ENCODE results near the gene SPDYE2. TPM values are rescaled to one million over a fixed set of nuclear protein-coding genes. Genes with fewer than 3 reads are reported as not detected.
"Not testable (repeated sequence)": the region's sequence is repeated elsewhere in the genome, so short reads cannot be mapped to it uniquely, and the experiment has no call there.

Gene SPDYE2
- total RNA-seq, 1 donor from 2014 or later: not detected

GRCh38 chr7:102546353-102546752 lies 4.7 kb upstream of the SPDYE2 start:
- H3K4me1 Mint-ChIP-seq (ENCODE audit: low read depth); DNase-seq (ENCODE audit: low spot score); H3K36me3 Mint-ChIP-seq (ENCODE audit: low read depth); H3K27me3 Mint-ChIP-seq (ENCODE audit: low read depth); H3K9me3 Mint-ChIP-seq; H3K27ac Mint-ChIP-seq; H3K4me3 Mint-ChIP-seq (ENCODE audit: low read depth); intact Hi-C loops (cut with micrococcal nuclease): not testable (repeated sequence)

DNA sequence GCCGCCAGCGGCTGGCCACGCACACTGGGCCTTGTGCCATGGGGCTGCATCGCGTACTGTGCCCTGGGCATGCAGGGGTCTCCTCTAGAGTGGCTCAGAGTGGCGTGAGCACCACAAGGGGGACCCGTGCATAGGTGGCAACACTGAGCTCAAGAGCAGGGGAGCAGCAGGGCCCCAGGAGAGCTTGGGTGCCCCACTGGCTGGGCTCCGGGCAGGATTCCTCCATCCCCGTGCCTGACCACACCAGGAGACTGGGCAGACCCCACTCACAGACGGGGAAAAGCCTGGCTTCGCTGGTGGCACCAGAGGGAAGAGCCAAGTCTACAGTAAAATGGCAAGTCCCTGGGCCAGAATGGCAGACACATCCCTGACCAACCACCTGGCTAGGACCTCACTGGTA lies 17.6 kb downstream of the SPDYE2 start:
- not testable (repeated sequence) for H3K27me3 Mint-ChIP-seq (ENCODE audit: low read depth); H3K4me1 Mint-ChIP-seq (ENCODE audit: low read depth); H3K36me3 Mint-ChIP-seq (ENCODE audit: low read depth)

DNA sequence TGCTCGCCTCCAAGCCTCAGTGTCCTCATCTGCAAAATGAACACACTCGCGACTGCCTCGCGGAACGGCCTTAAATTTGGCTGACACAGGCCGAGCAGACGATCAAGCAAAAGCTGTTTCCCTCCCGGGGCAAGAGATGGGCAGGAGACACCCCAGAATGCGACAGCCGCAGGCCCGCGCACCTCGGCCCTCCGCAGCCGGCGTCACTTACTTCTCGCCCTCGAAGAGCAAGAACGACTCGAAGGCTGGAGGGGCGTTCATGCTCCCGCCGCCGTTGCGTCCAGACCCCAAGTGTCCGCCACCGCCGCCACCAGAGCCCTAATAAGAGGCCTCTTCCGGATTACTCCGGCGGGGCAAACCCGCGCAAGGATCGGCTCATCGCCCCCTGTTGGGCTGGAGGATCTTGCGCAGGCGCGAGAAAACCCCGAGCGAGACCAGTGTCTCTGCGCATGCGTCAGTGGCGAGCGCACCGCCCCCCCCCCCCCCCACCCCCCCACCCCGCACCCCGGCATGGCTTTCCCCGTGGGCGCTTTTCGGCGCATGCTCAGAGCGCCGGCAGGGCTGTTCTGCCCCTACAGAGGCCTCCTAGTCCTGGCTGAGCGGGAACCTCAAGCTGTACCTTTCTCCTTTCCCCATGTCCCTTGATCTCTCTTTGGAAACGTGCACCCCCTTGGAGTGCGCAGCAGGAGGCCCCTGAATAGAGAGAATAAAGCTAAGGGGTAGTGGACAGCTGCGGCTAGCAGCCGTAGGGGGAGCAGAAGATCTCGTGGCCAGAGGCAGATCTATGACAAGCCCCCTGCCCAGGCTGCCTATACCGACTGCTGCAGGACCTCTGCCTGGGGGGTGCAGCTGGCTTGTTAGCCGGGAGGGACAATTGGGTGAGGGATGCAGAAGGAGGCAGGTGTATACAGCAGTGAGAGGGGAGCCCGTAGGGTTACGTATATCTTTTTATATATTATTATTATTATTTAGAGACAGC lies 21.5 kb downstream of the SPDYE2 start, which contains the start of gene POLR2J3:
Gene POLR2J3 (minus strand): TSS at position 323 of the 979 bp plus-strand sequence. CDS start 62 bp downstream, at position 261.
- peak; percentile 100 for DNase-seq (ENCODE audit: low spot score)
- Mint-ChIP-seq H3K4me3 (ENCODE audit: low read depth) (peak within 1 kb of the TSS; percentile 90), H3K27ac (peak within 1 kb of the TSS; percentile 88)
- intact Hi-C loops (cut with micrococcal nuclease); H3K4me1 Mint-ChIP-seq (ENCODE audit: low read depth); H3K9me3 Mint-ChIP-seq; H3K36me3 Mint-ChIP-seq (ENCODE audit: low read depth); H3K27me3 Mint-ChIP-seq (ENCODE audit: low read depth): not testable (repeated sequence)

More for the DNA sequence above, 17.6 kb downstream of the SPDYE2 start:
- intact Hi-C loops (cut with micrococcal nuclease); H3K27ac Mint-ChIP-seq; H3K9me3 Mint-ChIP-seq; DNase-seq (ENCODE audit: low spot score); H3K4me3 Mint-ChIP-seq (ENCODE audit: low read depth): not testable (repeated sequence)

DNA sequence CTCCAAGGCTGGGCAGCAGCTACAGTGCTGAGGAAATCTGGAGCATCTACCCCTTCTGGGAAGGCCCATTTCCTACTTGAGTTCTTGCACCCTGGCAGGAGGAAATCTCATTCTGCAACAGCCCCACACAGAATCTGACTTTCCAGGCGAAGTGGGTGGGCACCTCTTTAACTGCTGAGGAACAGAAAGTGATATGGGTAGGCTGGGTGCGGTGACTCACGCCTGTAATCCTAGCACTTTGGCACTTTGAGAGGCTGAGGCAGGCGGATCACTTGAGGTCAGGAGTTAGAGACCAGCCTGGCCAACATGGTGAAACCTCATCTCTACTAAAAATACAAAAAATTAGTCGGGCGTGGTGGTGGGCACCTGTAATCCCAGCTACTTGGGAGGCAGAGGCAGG lies 23.6 kb downstream of the SPDYE2 start:
- H3K27ac Mint-ChIP-seq; H3K27me3 Mint-ChIP-seq (ENCODE audit: low read depth); H3K36me3 Mint-ChIP-seq (ENCODE audit: low read depth); H3K4me1 Mint-ChIP-seq (ENCODE audit: low read depth); intact Hi-C loops (cut with micrococcal nuclease); H3K4me3 Mint-ChIP-seq (ENCODE audit: low read depth); H3K9me3 Mint-ChIP-seq; DNase-seq (ENCODE audit: low spot score): not testable (repeated sequence)

GRCh38 chr7:102576363-102576762 lies 25.3 kb downstream of the SPDYE2 start:
- intact Hi-C loops (cut with micrococcal nuclease); DNase-seq (ENCODE audit: low spot score); H3K4me1 Mint-ChIP-seq (ENCODE audit: low read depth): not testable (repeated sequence)

DNA sequence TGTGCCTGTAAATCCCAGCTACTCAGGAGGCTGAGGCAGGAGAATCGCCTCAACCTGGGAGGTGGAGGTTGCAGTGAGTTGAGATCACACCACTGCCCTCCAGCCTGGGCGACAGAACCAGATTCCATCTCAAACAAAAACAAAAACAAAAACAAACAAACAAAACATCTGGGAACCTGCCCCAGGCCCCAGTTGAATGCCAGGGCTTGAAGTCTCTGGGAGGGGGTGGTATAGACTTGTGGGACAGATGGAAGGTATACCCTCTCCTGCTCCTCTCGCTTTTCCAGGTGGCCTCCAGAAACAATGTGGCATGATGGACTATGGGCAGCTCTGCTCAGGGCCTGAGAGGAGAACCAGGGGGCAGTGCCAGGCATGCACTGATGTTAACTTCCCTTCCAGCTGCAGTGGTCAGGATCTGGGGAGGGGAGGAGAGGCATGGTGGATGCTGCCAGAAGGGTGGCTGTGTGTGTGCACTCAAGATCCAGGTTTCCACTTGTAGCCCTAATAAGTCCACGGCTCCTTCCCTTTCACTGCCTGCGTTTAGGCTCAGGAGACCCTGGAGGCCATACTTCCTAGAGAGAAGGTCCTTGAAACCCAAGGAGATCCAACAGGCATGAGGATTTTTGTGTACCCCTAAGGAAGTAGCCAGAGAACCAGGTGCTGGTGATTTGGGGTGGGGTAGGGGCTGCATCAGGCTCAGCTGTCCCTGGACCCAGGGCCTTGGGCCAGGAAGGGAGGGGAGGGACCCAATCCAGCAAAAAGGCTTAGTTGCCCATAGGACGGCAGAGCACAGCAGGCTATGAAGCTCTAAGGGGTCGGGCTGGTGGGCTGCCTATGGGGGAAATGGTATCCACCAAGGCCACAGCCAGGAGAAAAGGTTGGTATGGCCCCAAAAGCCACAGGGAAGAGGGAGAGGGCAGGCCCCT lies 26.6 kb downstream of the SPDYE2 start:
- DNase-seq (ENCODE audit: low spot score); H3K4me3 Mint-ChIP-seq (ENCODE audit: low read depth); H3K9me3 Mint-ChIP-seq; H3K27me3 Mint-ChIP-seq (ENCODE audit: low read depth); H3K27ac Mint-ChIP-seq; intact Hi-C loops (cut with micrococcal nuclease); H3K36me3 Mint-ChIP-seq (ENCODE audit: low read depth); H3K4me1 Mint-ChIP-seq (ENCODE audit: low read depth): not testable (repeated sequence)

More at GRCh38 chr7:102576363-102576762, 25.3 kb downstream of the SPDYE2 start:
- H3K27me3 Mint-ChIP-seq (ENCODE audit: low read depth); H3K9me3 Mint-ChIP-seq; H3K27ac Mint-ChIP-seq; H3K36me3 Mint-ChIP-seq (ENCODE audit: low read depth); H3K4me3 Mint-ChIP-seq (ENCODE audit: low read depth): not testable (repeated sequence)

DNA sequence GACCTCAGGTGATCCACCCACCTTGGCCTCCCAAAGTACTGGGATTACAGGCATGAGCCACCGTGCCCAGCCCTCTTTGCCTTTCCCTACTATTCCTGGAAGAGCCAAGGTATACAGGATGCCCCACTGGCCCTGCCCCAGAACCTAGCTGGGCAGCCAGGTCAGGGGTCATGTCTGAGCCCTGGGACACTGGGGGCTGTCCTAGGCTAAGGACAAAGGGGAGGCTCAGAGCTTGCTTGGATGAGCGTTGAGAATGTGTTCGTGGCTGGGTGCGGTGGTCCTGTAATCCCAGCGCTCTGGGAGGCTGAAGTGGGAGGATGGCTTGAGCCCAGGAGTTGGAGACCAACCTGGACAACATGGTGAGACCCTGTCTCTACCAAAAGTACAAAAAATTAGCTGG lies 27.5 kb downstream of the SPDYE2 start:
- intact Hi-C loops (cut with micrococcal nuclease); H3K36me3 Mint-ChIP-seq (ENCODE audit: low read depth); H3K27ac Mint-ChIP-seq; H3K4me3 Mint-ChIP-seq (ENCODE audit: low read depth); H3K4me1 Mint-ChIP-seq (ENCODE audit: low read depth); H3K27me3 Mint-ChIP-seq (ENCODE audit: low read depth); DNase-seq (ENCODE audit: low spot score); H3K9me3 Mint-ChIP-seq: not testable (repeated sequence)

- H3K4me1 Mint-ChIP-seq (ENCODE audit: low read depth); H3K36me3 Mint-ChIP-seq (ENCODE audit: low read depth); intact Hi-C loops (cut with micrococcal nuclease); DNase-seq (ENCODE audit: low spot score); H3K27me3 Mint-ChIP-seq (ENCODE audit: low read depth); H3K4me3 Mint-ChIP-seq (ENCODE audit: low read depth); H3K9me3 Mint-ChIP-seq; H3K27ac Mint-ChIP-seq: not testable (repeated sequence)
Measured at GRCh38 chr7:102581722-102582121, 30.7 kb downstream of the SPDYE2 start.

DNA sequence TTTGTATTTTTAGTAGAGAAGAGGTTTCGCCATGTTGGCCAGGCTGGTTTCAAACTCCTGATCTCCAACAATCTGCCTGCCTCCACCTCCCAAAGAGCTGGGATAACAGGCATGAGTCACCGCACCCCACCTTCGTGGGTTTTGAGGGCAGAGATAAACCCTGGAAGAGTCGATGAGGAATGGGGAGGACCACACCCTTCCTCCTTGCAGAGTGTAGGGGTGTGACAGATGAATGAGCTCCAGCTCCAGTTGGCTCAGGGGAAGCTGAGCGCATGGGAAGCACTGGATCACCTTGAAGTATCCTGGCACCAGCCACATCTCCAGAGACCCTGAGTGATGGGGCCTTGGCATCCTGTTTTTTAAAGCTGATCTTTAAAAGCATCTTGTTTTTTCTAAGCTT lies 32.5 kb downstream of the SPDYE2 start:
- intact Hi-C loops (cut with micrococcal nuclease); H3K36me3 Mint-ChIP-seq (ENCODE audit: low read depth); H3K9me3 Mint-ChIP-seq; H3K27ac Mint-ChIP-seq; DNase-seq (ENCODE audit: low spot score); H3K27me3 Mint-ChIP-seq (ENCODE audit: low read depth); H3K4me3 Mint-ChIP-seq (ENCODE audit: low read depth); H3K4me1 Mint-ChIP-seq (ENCODE audit: low read depth): not testable (repeated sequence)

GRCh38 chr7:102589857-102590256 lies 38.8 kb downstream of the SPDYE2 start:
- H3K4me3 Mint-ChIP-seq (ENCODE audit: low read depth); H3K9me3 Mint-ChIP-seq; H3K27me3 Mint-ChIP-seq (ENCODE audit: low read depth); H3K36me3 Mint-ChIP-seq (ENCODE audit: low read depth); intact Hi-C loops (cut with micrococcal nuclease); H3K27ac Mint-ChIP-seq; H3K4me1 Mint-ChIP-seq (ENCODE audit: low read depth); DNase-seq (ENCODE audit: low spot score): not testable (repeated sequence)

DNA sequence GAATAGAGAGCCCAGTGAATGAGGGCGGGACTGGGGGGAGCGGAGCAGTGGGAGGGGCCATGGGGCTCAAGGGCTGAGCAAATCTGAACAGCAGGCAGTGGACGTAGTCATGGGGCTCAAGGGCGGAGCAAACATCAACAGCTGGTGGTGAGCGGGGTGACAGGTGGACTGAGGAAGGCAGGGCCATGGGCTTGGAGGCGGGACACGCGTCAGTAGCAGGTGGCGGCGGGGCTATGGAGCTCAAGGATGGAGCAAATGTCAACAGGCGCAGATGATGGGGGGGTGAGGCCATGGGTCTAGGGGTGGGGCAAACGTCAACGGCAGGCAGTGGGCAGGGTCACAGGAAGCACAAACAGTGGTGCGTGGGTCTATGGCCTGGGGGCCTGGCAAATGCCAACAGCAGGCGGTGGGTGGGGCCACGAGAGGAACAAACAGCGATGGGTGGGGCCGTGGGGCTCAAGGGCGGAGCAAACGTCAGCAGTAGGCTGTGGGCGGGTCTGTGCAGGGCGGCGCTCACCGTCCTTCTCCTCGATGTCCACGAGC lies 41.5 kb downstream of the SPDYE2 start:
- H3K4me1 Mint-ChIP-seq (ENCODE audit: low read depth); H3K27me3 Mint-ChIP-seq (ENCODE audit: low read depth); DNase-seq (ENCODE audit: low spot score); H3K4me3 Mint-ChIP-seq (ENCODE audit: low read depth); intact Hi-C loops (cut with micrococcal nuclease); H3K36me3 Mint-ChIP-seq (ENCODE audit: low read depth); H3K27ac Mint-ChIP-seq; H3K9me3 Mint-ChIP-seq: not testable (repeated sequence)

GRCh38 chr7:102593637-102594334 lies 42.8 kb downstream of the SPDYE2 start:
- H3K4me1 Mint-ChIP-seq (ENCODE audit: low read depth); H3K27me3 Mint-ChIP-seq (ENCODE audit: low read depth); DNase-seq (ENCODE audit: low spot score); H3K27ac Mint-ChIP-seq; H3K9me3 Mint-ChIP-seq; H3K36me3 Mint-ChIP-seq (ENCODE audit: low read depth); H3K4me3 Mint-ChIP-seq (ENCODE audit: low read depth); intact Hi-C loops (cut with micrococcal nuclease): not testable (repeated sequence)
